GM23338 (cell line): Measurements from ENCODE around the gene DNAI7. TPM values are rescaled to one million over a fixed set of nuclear protein-coding genes. Genes with fewer than 3 reads are reported as not detected.
A peak's percentile ranks its signal among the peaks of the same experiment; 100 is the strongest.

Source experiments
- ATAC-seq: fragments of 200-7000 bp; cut with Tn5 transposase; 3 replicates; pipeline ENCODE4 v1.9.1; 2020
- DNase-seq: peaks from one replicate; pipeline ENCODE4 v3.0.0-alpha.2; 2015; ENCODE audit warnings: low spot score
- H2AFZ ChIP-seq: fragments of 200-600 bp; sonication (generic); 2 replicates; pipeline ENCODE4 v1.8.0; 2016; ENCODE audit warnings: antibody characterized with exemption, mild to moderate bottlenecking, moderate library complexity
- H3F3A ChIP-seq: fragments of 200-600 bp; sonication (generic); replicated peaks from 2 replicates; pipeline ENCODE4 v1.8.0; 2017; ENCODE audit warnings: antibody characterized with exemption, mixed run types, low read depth
- H3K27ac ChIP-seq: fragments of 200-600 bp; sonication (generic); 2 replicates; pipeline ENCODE4 v1.6.1; 2016; ENCODE audit warnings: low read depth
- H3K27me3 ChIP-seq: fragments of 200-600 bp; sonication (generic); 2 replicates; pipeline ENCODE4 v1.8.0; 2016; ENCODE audit warnings: mild to moderate bottlenecking, mixed run types, moderate library complexity; ENCODE audit not compliant: insufficient read depth
- H3K36me3 ChIP-seq: fragments of 200-600 bp; sonication (generic); 2 replicates; pipeline ENCODE4 v1.8.0; 2016; ENCODE audit warnings: mild to moderate bottlenecking; ENCODE audit not compliant: insufficient read depth
- H3K4me1 ChIP-seq: fragments of 200-600 bp; sonication (generic); 2 replicates; pipeline ENCODE4 v1.8.0; 2016; ENCODE audit warnings: mild to moderate bottlenecking, moderate library complexity; ENCODE audit not compliant: insufficient read depth
- H3K4me2 ChIP-seq: fragments of 200-600 bp; sonication (generic); 2 replicates; pipeline ENCODE4 v1.7.1; 2017; ENCODE audit warnings: mixed run types
- H3K4me3 ChIP-seq: fragments of 200-600 bp; sonication (generic); 2 replicates; pipeline ENCODE4 v1.6.1; 2016; ENCODE audit warnings: mixed run types
- H3K79me2 ChIP-seq: fragments of 200-600 bp; sonication (generic); replicated peaks from 2 replicates; pipeline ENCODE4 v1.8.0; 2017; ENCODE audit warnings: mild to moderate bottlenecking; ENCODE audit not compliant: insufficient read depth
- H3K9me2 ChIP-seq: fragments of 200-600 bp; sonication (generic); 2 replicates; pipeline ENCODE4 v1.8.0; 2017; ENCODE audit not compliant: insufficient read depth
- H4K20me1 ChIP-seq: fragments of 200-600 bp; sonication (generic); replicated peaks from 2 replicates; pipeline ENCODE4 v1.8.0; 2017; ENCODE audit warnings: mild to moderate bottlenecking; ENCODE audit not compliant: insufficient read depth
- H3K27ac Mint-ChIP-seq: 2 replicates; pipeline ENCODE4 v1.8.0; 2020; ENCODE audit warnings: inconsistent platforms, mild to moderate bottlenecking, moderate library complexity, mixed read lengths
- H3K27me3 Mint-ChIP-seq: 3 replicates; pipeline ENCODE4 v1.8.0; 2022; ENCODE audit warnings: low read depth, mild to moderate bottlenecking, moderate library complexity, mixed read lengths, inconsistent platforms; ENCODE audit not compliant: insufficient read depth, poor library complexity
- H3K36me3 Mint-ChIP-seq: 3 replicates; pipeline ENCODE4 v1.8.0; 2021; ENCODE audit warnings: low read depth, mild to moderate bottlenecking, inconsistent platforms, moderate library complexity, mixed read lengths
- H3K4me1 Mint-ChIP-seq: 3 replicates; pipeline ENCODE4 v1.8.0; 2020; ENCODE audit warnings: mild to moderate bottlenecking, inconsistent platforms, mixed read lengths
- H3K4me3 Mint-ChIP-seq: 3 replicates; pipeline ENCODE4 v1.8.0; 2021; ENCODE audit warnings: moderate library complexity, mild to moderate bottlenecking, inconsistent platforms, mixed read lengths
- H3K9me3 Mint-ChIP-seq: 3 replicates; pipeline ENCODE4 v1.8.0; 2020; ENCODE audit warnings: moderate library complexity, mild to moderate bottlenecking, inconsistent platforms, mixed read lengths
- CTCF ChIP-seq, 2 experiments: fragments of 200-600 bp in 1 of 2; sonication (generic) in 1 of 2; conservative IDR thresholded peaks; 2 replicates each; pipeline versions ENCODE4 v1.5.1 to v1.6.1; 2016 to 2017; ENCODE audit warnings: antibody characterized with exemption in 2 of 2, low read depth in 2 of 2, mild to moderate bottlenecking in 2 of 2, moderate library complexity in 1 of 2
- ETS1 ChIP-seq: IDR thresholded peaks from 2 replicates; pipeline ENCODE4 v1.6.1; 2016; ENCODE audit warnings: antibody characterized with exemption
- EZH2 ChIP-seq: fragments of 200-600 bp; sonication (generic); IDR thresholded peaks from one replicate; pipeline ENCODE4 v1.8.0; 2017; ENCODE audit warnings: antibody characterized with exemption, mild to moderate bottlenecking, low read depth; ENCODE audit not compliant: unreplicated experiment
- NANOG ChIP-seq: IDR thresholded peaks from 2 replicates; pipeline ENCODE4 v1.6.1; 2016; ENCODE audit warnings: antibody characterized with exemption, borderline replicate concordance
- POLR2AphosphoS5 ChIP-seq: IDR thresholded peaks from 2 replicates; pipeline ENCODE4 v1.6.1; 2016; ENCODE audit warnings: antibody characterized with exemption, low read depth
- ZNF114 ChIP-seq: fragments of 250-450 bp; sonication (Bioruptor Pico); IDR thresholded peaks from 2 replicates; pipeline ENCODE4 v1.5.0; 2020; ENCODE audit warnings: mild to moderate bottlenecking, moderate library complexity
- ZNF462 ChIP-seq: fragments of 250-450 bp; sonication (Bioruptor Pico); IDR thresholded peaks from 2 replicates; pipeline ENCODE4 v1.5.0; 2020; ENCODE audit warnings: mild to moderate bottlenecking, moderate library complexity
- polyA plus RNA-seq: library from polyadenylated mRNA; unstranded; fragments of >200 nt; fragmentation: Nextera tagmentation; extraction: Ambion mirVana; gene quantifications from 2 replicates; pipeline ENCODE4 v1.2.1, GENCODE V29; 2016
- total RNA-seq: library from RNA; depleted of rRNA; stranded (reverse); fragments of >200 nt; shearing (Covaris generic); gene quantifications from 2 replicates; pipeline ENCODE4 v1.2.3, GENCODE V29; 2014

The DNAI7 gene
- total and polyA plus RNA-seq, 2 experiments from 2014 or later = 0.08 TPM; not detected in 1

- H3K9me2 ChIP-seq = no peaks in the 10 kb centered on the region
- no peaks in the 10 kb centered on the region for H3K4me1 ChIP-seq
- no peaks in the 10 kb centered on the region for H3K27me3 ChIP-seq
- no peaks in the 10 kb centered on the region for H3F3A ChIP-seq
- DNase-seq (no peak), ATAC-seq (no peak)
- Mint-ChIP-seq H3K4me1 (peaks cover 7% of the 10 kb centered on the region), H3K27ac (no peak overlapping the region), H3K36me3 (no peaks in the 10 kb centered on the region), H3K4me3 (no peak overlapping the region), H3K27me3 (no peaks in the 10 kb centered on the region), H3K9me3 (no peaks in the 10 kb centered on the region)
- no peak overlapping the region for H3K4me3 ChIP-seq
- no peaks in the 10 kb centered on the region for H3K36me3 ChIP-seq
- no peak overlapping the region for H2AFZ ChIP-seq
- no peaks in the 10 kb centered on the region for H3K79me2 ChIP-seq
- no peak overlapping the region for H3K27ac ChIP-seq
- TF ChIP-seq POLR2AphosphoS5 = no peak
- no peak for TF ChIP-seq EZH2
- no peak for TF ChIP-seq ETS1
- H4K20me1 ChIP-seq = no peaks in the 10 kb centered on the region
- H3K4me2 ChIP-seq = no peak overlapping the region
Measured at GRCh38 chr12:25121916-25122315, 73.0 kb downstream of the DNAI7 start.

GRCh38 chr12:25121110-25121509 is 73.8 kb downstream of the DNAI7 start:
- H3K4me3 ChIP-seq = no peak overlapping the region
- H3K9me3 Mint-ChIP-seq = no peaks in the 10 kb centered on the region
- no peak overlapping the region for H3K27ac Mint-ChIP-seq
- H3F3A ChIP-seq = no peaks in the 10 kb centered on the region
- H3K79me2 ChIP-seq = no peaks in the 10 kb centered on the region
- H3K36me3 Mint-ChIP-seq = no peaks in the 10 kb centered on the region
- H3K27me3 Mint-ChIP-seq = no peaks in the 10 kb centered on the region
- H3K36me3 ChIP-seq = no peaks in the 10 kb centered on the region
- H3K9me2 ChIP-seq = no peaks in the 10 kb centered on the region
- H3K4me3 Mint-ChIP-seq = no peak overlapping the region
- no peaks in the 10 kb centered on the region for H3K4me1 ChIP-seq
- peak overlapping the region; percentile 38; the same call in 1 of the 2 replicates for H2AFZ ChIP-seq
- ATAC-seq = no peak
- no peak overlapping the region for H3K27ac ChIP-seq
- no peaks in the 10 kb centered on the region for H3K27me3 ChIP-seq
- no peak for DNase-seq
- no peaks in the 10 kb centered on the region for H4K20me1 ChIP-seq
- H3K4me1 Mint-ChIP-seq = peaks cover 3% of the 10 kb centered on the region
- TF ChIP-seq NANOG (no peak), ZNF114 (no peak)
- no peak overlapping the region for H3K4me2 ChIP-seq

- Mint-ChIP-seq H3K9me3 (no peaks in the 10 kb centered on the region), H3K27me3 (no peaks in the 10 kb centered on the region), H3K4me3 (no peak overlapping the region), H3K27ac (no peak overlapping the region), H3K36me3 (no peaks in the 10 kb centered on the region), H3K4me1 (no peaks in the 10 kb centered on the region)
- no peaks in the 10 kb centered on the region for H4K20me1 ChIP-seq
- no peak overlapping the region for H2AFZ ChIP-seq
- no peaks in the 10 kb centered on the region for H3F3A ChIP-seq
- H3K9me2 ChIP-seq = no peaks in the 10 kb centered on the region
- no peaks in the 10 kb centered on the region for H3K27me3 ChIP-seq
- DNase-seq (peak; percentile 27), ATAC-seq (no peak)
- no peaks in the 10 kb centered on the region for H3K79me2 ChIP-seq
- no peak overlapping the region for H3K4me3 ChIP-seq
- TF ChIP-seq EZH2 (no peak), CTCF (conservative IDR thresholded peaks at IDR 0.05; ENCODE audit: low read depth in 2 of 2) (peak; percentile 49 to 53), ETS1 (no peak), POLR2AphosphoS5 (no peak), ZNF462 (no peak)
- H3K4me2 ChIP-seq = no peak overlapping the region
- no peak overlapping the region for H3K27ac ChIP-seq
- H3K36me3 ChIP-seq = no peaks in the 10 kb centered on the region
- H3K4me1 ChIP-seq = no peaks in the 10 kb centered on the region
Measured at GRCh38 chr12:25119020-25119419, 75.9 kb downstream of the DNAI7 start.
